Ascending aorta (tissue), 2 donors: ENCODE data around the gene PACRGL. TPM values are rescaled to one million over a fixed set of nuclear protein-coding genes. Genes with fewer than 3 reads are reported as not detected.
"Not testable (repeated sequence)": the region's sequence is repeated elsewhere in the genome, so short reads cannot be mapped to it uniquely, and the experiment has no call there.

Source experiments
- DNase-seq, 2 donors: peaks; one replicate each; pipeline ENCODE4 v3.0.0-alpha.2; 2019; ENCODE audit warnings: low spot score in 2 of 2
- H3K27ac ChIP-seq, 2 donors: fragments of 200-600 bp; sonication (generic); one replicate each; pipeline ENCODE4 v1.5.1; 2016 to 2017; ENCODE audit warnings: mild to moderate bottlenecking in 1 of 2
- H3K27me3 ChIP-seq: fragments of 200-600 bp; sonication (generic); one replicate; pipeline ENCODE4 v1.5.1; 2017
- H3K36me3 ChIP-seq, 2 donors: fragments of 200-600 bp; sonication (generic); one replicate each; pipeline ENCODE4 v1.5.1; 2016
- H3K4me1 ChIP-seq, 2 donors: fragments of 200-600 bp; sonication (generic); one replicate each; pipeline ENCODE4 v1.5.1; 2016 to 2017; ENCODE audit warnings: mild to moderate bottlenecking in 1 of 2
- H3K4me3 ChIP-seq, 2 donors: fragments of 200-600 bp; sonication (generic); one replicate each; pipeline ENCODE4 v1.5.1; 2016 to 2017; ENCODE audit warnings: mild to moderate bottlenecking in 1 of 2
- H3K9me3 ChIP-seq, 2 donors: fragments of 200-600 bp; sonication (generic); one replicate each; pipeline ENCODE4 v1.5.1; 2016
- CTCF ChIP-seq, 3 experiments: fragments of 200-600 bp in 2 of 3; fragments of 450-650 bp in 1 of 3; sonication (generic) in 2 of 3; IDR thresholded peaks; one replicate each; pipeline ENCODE4 v1.5.1; 2016 to 2019; ENCODE audit warnings: antibody characterized with exemption in 3 of 3, mild to moderate bottlenecking in 1 of 3, moderate library complexity in 1 of 3
- intact Hi-C: fragments of 100-400 bp; cut with DNase I; formaldehyde crosslinking; loops from one replicate; pipeline ENCODE4 v1.15.1; 2023
- total RNA-seq: library from RNA; depleted of rRNA; stranded (reverse); fragments of >200 nt; gene quantifications from one replicate; pipeline ENCODE4 v1.1.0, GENCODE V29; 2016

Gene PACRGL
- total RNA-seq, 1 donor from 2014 or later = 18.3 TPM

GRCh38 chr4:20723463-20723862 lies 23.2 kb downstream of the PACRGL start:
- no peak for TF ChIP-seq CTCF (IDR thresholded peaks at IDR 0.05)
- no peaks in the 10 kb centered on the region for H3K27me3 ChIP-seq
- H3K36me3 ChIP-seq = peaks cover 56 to 73% of the 10 kb centered on the region in 2 donors
- DNase-seq = no peak
- intact Hi-C loops = no loop called here
- no peak overlapping the region for H3K4me3 ChIP-seq
- peaks cover 0 to 21% of the 10 kb centered on the region in 2 donors for H3K9me3 ChIP-seq
- H3K4me1 ChIP-seq = no peaks in the 10 kb centered on the region
- H3K27ac ChIP-seq = no peak overlapping the region

- Histone ChIP-seq H3K4me1 (no peaks in the 10 kb centered on the region), H3K4me3 (no peak overlapping the region), H3K36me3 (peaks cover 51 to 72% of the 10 kb centered on the region in 2 donors), H3K9me3 (peaks cover 0 to 21% of the 10 kb centered on the region in 2 donors), H3K27me3 (no peaks in the 10 kb centered on the region), H3K27ac (no peak overlapping the region)
- no peak for DNase-seq
- intact Hi-C loops = no loop called here
- TF ChIP-seq CTCF (IDR thresholded peaks at IDR 0.05) = no peak
Measured at GRCh38 chr4:20724915-20725314, 24.7 kb downstream of the PACRGL start.

GRCh38 chr4:20735931-20736330 lies 35.7 kb downstream of the PACRGL start:
- intact Hi-C loops = no loop called here
- H3K4me1 ChIP-seq = no peaks in the 10 kb centered on the region
- H3K36me3 ChIP-seq = peaks cover 11 to 77% of the 10 kb centered on the region in 2 donors

GRCh38 chr4:20746000-20746399 lies 45.7 kb downstream of the PACRGL start:
- H3K27ac ChIP-seq, DNase-seq, H3K4me1 ChIP-seq, H3K36me3 ChIP-seq, H3K4me3 ChIP-seq, H3K27me3 ChIP-seq, intact Hi-C loops: not testable (repeated sequence)
- peaks cover 10 to 39% of the 10 kb centered on the region in 2 donors for H3K9me3 ChIP-seq

More at GRCh38 chr4:20735931-20736330, 35.7 kb downstream of the PACRGL start:
- TF ChIP-seq CTCF (IDR thresholded peaks at IDR 0.05) = no peak
- H3K27me3 ChIP-seq = no peaks in the 10 kb centered on the region
- H3K27ac ChIP-seq = no peak overlapping the region
- no peak for DNase-seq
- H3K9me3 ChIP-seq = peaks cover 2 to 48% of the 10 kb centered on the region in 2 donors
- no peak overlapping the region for H3K4me3 ChIP-seq

- Histone ChIP-seq H3K36me3 (no peaks in the 10 kb centered on the region), H3K4me1 (no peaks in the 10 kb centered on the region), H3K4me3 (no peak overlapping the region), H3K27ac (no peak overlapping the region), H3K9me3 (no peaks in the 10 kb centered on the region), H3K27me3 (no peaks in the 10 kb centered on the region)
- intact Hi-C loops = no loop called here
- TF ChIP-seq CTCF (IDR thresholded peaks at IDR 0.05) = no peak
- DNase-seq = no peak
Measured at GRCh38 chr4:20752641-20753040, 52.4 kb downstream of the PACRGL start.

GRCh38 chr4:20754036-20754435 lies 53.8 kb downstream of the PACRGL start:
- TF ChIP-seq CTCF (IDR thresholded peaks at IDR 0.05) = no peak
- intact Hi-C loops = no loop called here
- no peak for DNase-seq
- Histone ChIP-seq H3K27ac (no peak overlapping the region), H3K4me3 (no peak overlapping the region), H3K9me3 (no peaks in the 10 kb centered on the region), H3K4me1 (no peaks in the 10 kb centered on the region), H3K36me3 (no peaks in the 10 kb centered on the region), H3K27me3 (no peaks in the 10 kb centered on the region)
